Erythroblast (primary cell): ENCODE measurements around the gene THRB.

Experiments
- GATA1 ChIP-seq: IDR thresholded peaks from 2 replicates; pipeline ENCODE4 v1.6.1; 2011; ENCODE audit warnings: low read depth, mild to moderate bottlenecking, control low read depth, low read length, moderate library complexity
- POLR2A ChIP-seq: IDR thresholded peaks from 2 replicates; pipeline ENCODE4 v1.6.1; 2011; ENCODE audit warnings: mild to moderate bottlenecking, low read length

DNA sequence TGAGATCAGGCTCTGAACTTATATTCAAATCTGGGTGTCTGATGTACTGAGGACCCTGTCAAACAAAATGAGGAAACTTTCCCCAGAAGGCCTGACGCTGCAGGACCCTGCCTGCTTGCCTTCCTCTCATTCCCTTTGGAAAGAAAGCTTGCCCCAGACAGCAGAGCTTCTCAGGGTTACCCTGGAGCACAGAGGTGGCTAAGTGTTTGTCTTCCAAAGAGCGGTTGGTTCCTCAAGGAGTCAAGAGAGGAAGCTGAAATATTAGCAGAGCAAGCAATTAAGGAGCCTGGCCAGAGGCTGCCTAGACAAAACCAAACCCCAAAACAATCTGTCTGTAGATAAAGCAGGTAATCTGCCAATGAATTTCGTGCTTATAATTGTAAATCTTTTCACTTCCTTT lies 374.2 kb downstream of the THRB start:
- TF ChIP-seq POLR2A, result no peak
- no peak for TF ChIP-seq GATA1
